Activated CD4-positive, alpha-beta T cell treated with anti-CD3 and anti-CD28 coated beads, Interleukin-2, amount 10 ng/mL, durations not matched to agents 24 days and 14 days (primary cell): Measurements from ENCODE around the gene CSRNP3. TPM values are rescaled to one million over a fixed set of nuclear protein-coding genes. Genes with fewer than 3 reads are reported as not detected.

Experiments
- DNase-seq: peaks from one replicate; pipeline ENCODE4 v3.0.0; 2022
- H3K27ac Mint-ChIP-seq: one replicate; pipeline ENCODE4 v1.8.0; 2022; ENCODE audit warnings: mild to moderate bottlenecking, mixed read lengths
- H3K27me3 Mint-ChIP-seq: one replicate; pipeline ENCODE4 v1.8.0; 2022; ENCODE audit warnings: mixed read lengths
- H3K36me3 Mint-ChIP-seq: one replicate; pipeline ENCODE4 v1.8.0; 2022; ENCODE audit warnings: low read depth, mild to moderate bottlenecking, mixed read lengths
- H3K4me1 Mint-ChIP-seq: one replicate; pipeline ENCODE4 v1.8.0; 2021; ENCODE audit warnings: mixed read lengths
- H3K4me3 Mint-ChIP-seq: one replicate; pipeline ENCODE4 v1.8.0; 2022; ENCODE audit warnings: mild to moderate bottlenecking, moderate library complexity, mixed read lengths
- H3K9me3 Mint-ChIP-seq: one replicate; pipeline ENCODE4 v1.8.0; 2021; ENCODE audit warnings: mixed read lengths
- intact Hi-C: fragments of 100-400 bp; cut with micrococcal nuclease; formaldehyde crosslinking; loops from one replicate; pipeline ENCODE4 v1.15.1; 2023
- total RNA-seq: library from RNA; stranded (reverse); gene quantifications from 2 replicates; pipeline ENCODE4 v1.2.3, GENCODE V29; 2022

CSRNP3 gene
- total RNA-seq, 1 donor from 2014 or later, result not detected

GRCh38 chr2:165452327-165452726, 17.2 kb upstream of the CSRNP3 start:
- no peaks in the 10 kb centered on the region for H3K4me1 Mint-ChIP-seq
- no peaks in the 10 kb centered on the region for H3K36me3 Mint-ChIP-seq
- H3K9me3 Mint-ChIP-seq, result no peaks in the 10 kb centered on the region
- DNase-seq, result no peak
- no peak overlapping the region for H3K27ac Mint-ChIP-seq
- peaks cover 5% of the 10 kb centered on the region for H3K27me3 Mint-ChIP-seq
- intact Hi-C loops, result no loop called here
- no peak overlapping the region for H3K4me3 Mint-ChIP-seq

- no peaks in the 10 kb centered on the region for H3K9me3 Mint-ChIP-seq
- no peaks in the 10 kb centered on the region for H3K4me1 Mint-ChIP-seq
- H3K27me3 Mint-ChIP-seq, result peaks cover 5% of the 10 kb centered on the region
- H3K4me3 Mint-ChIP-seq, result no peak overlapping the region
- intact Hi-C loops, result no loop called here
- no peak for DNase-seq
- no peak overlapping the region for H3K27ac Mint-ChIP-seq
- no peaks in the 10 kb centered on the region for H3K36me3 Mint-ChIP-seq
Observed at GRCh38 chr2:165453561-165454094, 15.9 kb upstream of the CSRNP3 start.

GRCh38 chr2:165454905-165455304, 14.6 kb upstream of the CSRNP3 start:
- Mint-ChIP-seq H3K9me3 (no peaks in the 10 kb centered on the region), H3K4me3 (no peak overlapping the region), H3K36me3 (no peaks in the 10 kb centered on the region), H3K27ac (no peak overlapping the region), H3K4me1 (no peaks in the 10 kb centered on the region), H3K27me3 (peaks cover 3% of the 10 kb centered on the region)
- no peak for DNase-seq
- intact Hi-C loops, result no loop called here

- Mint-ChIP-seq H3K4me1 (no peaks in the 10 kb centered on the region), H3K9me3 (no peaks in the 10 kb centered on the region), H3K27ac (no peak overlapping the region), H3K36me3 (no peaks in the 10 kb centered on the region), H3K27me3 (peaks cover 3% of the 10 kb centered on the region), H3K4me3 (no peak overlapping the region)
- DNase-seq, result no peak
- intact Hi-C loops, result no loop called here
Observed at GRCh38 chr2:165456027-165456426, 13.5 kb upstream of the CSRNP3 start.

- no peaks in the 10 kb centered on the region for H3K9me3 Mint-ChIP-seq
- H3K4me1 Mint-ChIP-seq, result no peaks in the 10 kb centered on the region
- intact Hi-C loops, result no loop called here
- DNase-seq, result no peak
- no peaks in the 10 kb centered on the region for H3K36me3 Mint-ChIP-seq
- H3K4me3 Mint-ChIP-seq, result no peak overlapping the region
- H3K27me3 Mint-ChIP-seq, result no peaks in the 10 kb centered on the region
- no peak overlapping the region for H3K27ac Mint-ChIP-seq
Observed at GRCh38 chr2:165462443-165462842, 7.1 kb upstream of the CSRNP3 start.

- no peaks in the 10 kb centered on the region for H3K9me3 Mint-ChIP-seq
- intact Hi-C loops, result no loop called here
- DNase-seq, result no peak
Observed at GRCh38 chr2:165466386-165466785, 3.1 kb upstream of the CSRNP3 start.

GRCh38 chr2:165467921-165468320, 1.6 kb upstream of the CSRNP3 start:
- no peaks in the 10 kb centered on the region for H3K4me1 Mint-ChIP-seq

More at GRCh38 chr2:165466386-165466785, 3.1 kb upstream of the CSRNP3 start:
- Mint-ChIP-seq H3K27me3 (peaks cover 1% of the 10 kb centered on the region), H3K36me3 (no peaks in the 10 kb centered on the region), H3K4me1 (no peaks in the 10 kb centered on the region), H3K27ac (no peak overlapping the region), H3K4me3 (no peak overlapping the region)

GRCh38 chr2:165470361-165470760, 863 bp downstream of the CSRNP3 start:
- intact Hi-C loops, result no loop called here
- Mint-ChIP-seq H3K27ac (no peak overlapping the region), H3K27me3 (peaks cover 1% of the 10 kb centered on the region), H3K36me3 (no peaks in the 10 kb centered on the region), H3K4me1 (no peaks in the 10 kb centered on the region), H3K4me3 (no peak overlapping the region), H3K9me3 (no peaks in the 10 kb centered on the region)
- DNase-seq, result no peak

More at GRCh38 chr2:165467921-165468320, 1.6 kb upstream of the CSRNP3 start:
- DNase-seq, result no peak
- H3K27me3 Mint-ChIP-seq, result peaks cover 1% of the 10 kb centered on the region
- H3K36me3 Mint-ChIP-seq, result no peaks in the 10 kb centered on the region
- intact Hi-C loops, result no loop called here
- no peak overlapping the region for H3K27ac Mint-ChIP-seq
- no peaks in the 10 kb centered on the region for H3K9me3 Mint-ChIP-seq
- no peak overlapping the region for H3K4me3 Mint-ChIP-seq

- Mint-ChIP-seq H3K9me3 (no peaks in the 10 kb centered on the region), H3K27ac (no peak overlapping the region), H3K4me1 (no peaks in the 10 kb centered on the region), H3K27me3 (peaks cover 1% of the 10 kb centered on the region), H3K4me3 (no peak overlapping the region), H3K36me3 (no peaks in the 10 kb centered on the region)
- no peak for DNase-seq
- intact Hi-C loops, result no loop called here
Observed at GRCh38 chr2:165471349-165471950, 2.0 kb downstream of the CSRNP3 start.

- no peak overlapping the region for H3K27ac Mint-ChIP-seq
- H3K4me1 Mint-ChIP-seq, result no peaks in the 10 kb centered on the region
- intact Hi-C loops, result no loop called here
- peaks cover 1% of the 10 kb centered on the region for H3K27me3 Mint-ChIP-seq
- no peaks in the 10 kb centered on the region for H3K9me3 Mint-ChIP-seq
- H3K36me3 Mint-ChIP-seq, result no peaks in the 10 kb centered on the region
- no peak overlapping the region for H3K4me3 Mint-ChIP-seq
- no peak for DNase-seq
Observed at GRCh38 chr2:165472922-165473321, 3.4 kb downstream of the CSRNP3 start.

- no peak for DNase-seq
- Mint-ChIP-seq H3K4me1 (no peaks in the 10 kb centered on the region), H3K4me3 (no peak overlapping the region), H3K9me3 (no peaks in the 10 kb centered on the region), H3K36me3 (no peaks in the 10 kb centered on the region), H3K27me3 (peaks cover 1% of the 10 kb centered on the region), H3K27ac (no peak overlapping the region)
- intact Hi-C loops, result no loop called here
Observed at GRCh38 chr2:165474619-165475276, 5.2 kb downstream of the CSRNP3 start.

- Mint-ChIP-seq H3K4me3 (no peak overlapping the region), H3K27me3 (no peaks in the 10 kb centered on the region), H3K36me3 (no peaks in the 10 kb centered on the region), H3K27ac (no peak overlapping the region), H3K9me3 (no peaks in the 10 kb centered on the region), H3K4me1 (no peaks in the 10 kb centered on the region)
- DNase-seq, result no peak
- intact Hi-C loops, result no loop called here
Observed at GRCh38 chr2:165475277-165476004, 5.9 kb downstream of the CSRNP3 start.

GRCh38 chr2:165479856-165480255, 10.4 kb downstream of the CSRNP3 start:
- Mint-ChIP-seq H3K27ac (no peak overlapping the region), H3K9me3 (no peaks in the 10 kb centered on the region), H3K4me1 (no peaks in the 10 kb centered on the region), H3K36me3 (no peaks in the 10 kb centered on the region), H3K27me3 (no peaks in the 10 kb centered on the region), H3K4me3 (no peak overlapping the region)
- intact Hi-C loops, result no loop called here
- no peak for DNase-seq

GRCh38 chr2:165494573-165494972, 25.1 kb downstream of the CSRNP3 start:
- Mint-ChIP-seq H3K27me3 (no peaks in the 10 kb centered on the region), H3K27ac (no peak overlapping the region), H3K4me1 (no peaks in the 10 kb centered on the region), H3K9me3 (no peaks in the 10 kb centered on the region), H3K36me3 (no peaks in the 10 kb centered on the region), H3K4me3 (no peak overlapping the region)
- intact Hi-C loops, result no loop called here
- no peak for DNase-seq
